Measurements from ENCODE around the gene LIFR. TPM values are rescaled to one million over a fixed set of nuclear protein-coding genes. Genes with fewer than 3 reads are reported as not detected.

The LIFR gene
- total RNA-seq, 1 donor from 2014 or later, result 10.0 TPM

- no peak for DNase-seq (ENCODE audit: low read depth)
- no peak for FAIRE-seq
- no peaks in the 10 kb centered on the region for H3K36me3 ChIP-seq (ENCODE audit: control insufficient read depth, insufficient read depth, low read length)
- H3K27me3 ChIP-seq (ENCODE audit: control insufficient read depth, insufficient read depth, low read length), result no peaks in the 10 kb centered on the region
- TF ChIP-seq, protein P1, sequence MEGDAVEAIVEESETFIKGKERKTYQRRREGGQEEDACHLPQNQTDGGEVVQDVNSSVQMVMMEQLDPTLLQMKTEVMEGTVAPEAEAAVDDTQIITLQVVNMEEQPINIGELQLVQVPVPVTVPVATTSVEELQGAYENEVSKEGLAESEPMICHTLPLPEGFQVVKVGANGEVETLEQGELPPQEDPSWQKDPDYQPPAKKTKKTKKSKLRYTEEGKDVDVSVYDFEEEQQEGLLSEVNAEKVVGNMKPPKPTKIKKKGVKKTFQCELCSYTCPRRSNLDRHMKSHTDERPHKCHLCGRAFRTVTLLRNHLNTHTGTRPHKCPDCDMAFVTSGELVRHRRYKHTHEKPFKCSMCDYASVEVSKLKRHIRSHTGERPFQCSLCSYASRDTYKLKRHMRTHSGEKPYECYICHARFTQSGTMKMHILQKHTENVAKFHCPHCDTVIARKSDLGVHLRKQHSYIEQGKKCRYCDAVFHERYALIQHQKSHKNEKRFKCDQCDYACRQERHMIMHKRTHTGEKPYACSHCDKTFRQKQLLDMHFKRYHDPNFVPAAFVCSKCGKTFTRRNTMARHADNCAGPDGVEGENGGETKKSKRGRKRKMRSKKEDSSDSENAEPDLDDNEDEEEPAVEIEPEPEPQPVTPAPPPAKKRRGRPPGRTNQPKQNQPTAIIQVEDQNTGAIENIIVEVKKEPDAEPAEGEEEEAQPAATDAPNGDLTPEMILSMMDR (IDR thresholded peaks at IDR 0.05; ENCODE audit: insufficient read depth, low read length, severe bottlenecking), result no peak
- H3K4me3 ChIP-seq (ENCODE audit: low read depth, low read length), result no peak overlapping the region
These were observed 24.9 kb downstream of the LIFR start for GRCh38 chr5:38531518-38531917.

DNA sequence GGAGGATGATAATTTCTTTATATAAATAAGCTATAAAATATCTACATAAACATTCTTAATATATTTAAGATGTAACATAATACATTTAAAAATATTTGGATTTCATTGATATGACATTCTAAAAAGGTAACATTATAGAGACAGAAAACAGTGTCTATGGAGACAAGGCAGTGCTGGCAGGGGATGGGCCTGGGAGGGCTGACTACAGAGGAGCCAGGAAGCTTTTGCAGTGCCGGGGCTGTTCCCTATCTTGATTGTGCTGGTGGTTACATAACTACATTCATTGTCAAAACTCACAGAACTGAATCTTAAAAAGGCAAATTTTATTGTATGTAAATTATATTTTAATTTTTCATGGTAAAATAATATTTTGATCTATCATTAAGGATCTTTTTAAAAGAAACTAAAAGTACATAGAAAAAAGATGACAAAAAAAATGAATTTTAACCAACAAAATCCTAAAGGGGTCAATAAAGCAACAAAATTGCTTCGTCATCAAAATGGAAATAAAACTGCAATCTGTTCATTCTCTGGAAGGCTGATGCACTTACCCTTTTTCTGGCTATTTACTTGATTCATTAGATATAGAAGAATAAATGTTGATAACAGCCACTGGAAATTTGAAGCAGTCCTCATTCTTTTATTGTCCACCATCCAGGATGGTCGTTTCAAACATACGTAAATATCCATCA lies 26.3 kb downstream of the LIFR start:
- DNase-seq (ENCODE audit: low read depth) (no peak), FAIRE-seq (no peak)
- Histone ChIP-seq H3K36me3 (ENCODE audit: control insufficient read depth, insufficient read depth, low read length) (no peaks in the 10 kb centered on the region), H3K4me3 (ENCODE audit: low read depth, low read length) (no peak overlapping the region), H3K27me3 (ENCODE audit: control insufficient read depth, insufficient read depth, low read length) (no peaks in the 10 kb centered on the region)
- TF ChIP-seq, protein P1 (IDR thresholded peaks at IDR 0.05; ENCODE audit: insufficient read depth, low read length, severe bottlenecking), result no peak

GRCh38 chr5:38528162-38528703 lies 28.2 kb downstream of the LIFR start:
- TF ChIP-seq, protein P1 (IDR thresholded peaks at IDR 0.05; ENCODE audit: insufficient read depth, low read length, severe bottlenecking), result no peak
- H3K4me3 ChIP-seq (ENCODE audit: low read depth, low read length), result no peak overlapping the region
- H3K36me3 ChIP-seq (ENCODE audit: control insufficient read depth, insufficient read depth, low read length), result no peaks in the 10 kb centered on the region
- no peaks in the 10 kb centered on the region for H3K27me3 ChIP-seq (ENCODE audit: control insufficient read depth, insufficient read depth, low read length)
- no peak for DNase-seq (ENCODE audit: low read depth)
- no peak for FAIRE-seq

DNA sequence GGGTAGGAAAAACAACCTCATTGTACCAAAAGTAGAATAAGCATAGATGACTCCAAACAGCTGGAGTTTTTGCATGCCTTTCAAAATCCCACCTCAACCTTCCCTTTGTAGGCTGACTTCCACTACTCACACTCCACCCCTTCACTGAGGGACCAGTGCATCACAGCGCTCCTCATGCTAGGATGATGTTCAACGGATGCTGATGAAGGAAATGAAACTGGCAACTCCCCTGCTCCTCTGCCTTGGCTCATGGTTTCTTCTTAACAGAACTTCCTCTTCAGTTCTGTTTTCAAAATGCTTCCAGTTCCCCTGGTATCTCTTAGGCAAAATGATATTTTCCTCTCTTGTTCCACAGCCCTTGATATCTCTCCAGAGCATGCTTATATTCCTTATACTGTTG lies 29.0 kb downstream of the LIFR start:
- FAIRE-seq, result no peak

GRCh38 chr5:38524022-38524421 lies 32.4 kb downstream of the LIFR start:
- FAIRE-seq (no peak), DNase-seq (ENCODE audit: low read depth) (no peak)
- TF ChIP-seq, protein P1 (IDR thresholded peaks at IDR 0.05; ENCODE audit: insufficient read depth, low read length, severe bottlenecking), result no peak
- peaks cover 1% of the 10 kb centered on the region for H3K36me3 ChIP-seq (ENCODE audit: control insufficient read depth, insufficient read depth, low read length)
- no peak overlapping the region for H3K4me3 ChIP-seq (ENCODE audit: low read depth, low read length)
- no peaks in the 10 kb centered on the region for H3K27me3 ChIP-seq (ENCODE audit: control insufficient read depth, insufficient read depth, low read length)

More for the DNA sequence above, 29.0 kb downstream of the LIFR start:
- TF ChIP-seq, protein P1 (IDR thresholded peaks at IDR 0.05; ENCODE audit: insufficient read depth, low read length, severe bottlenecking), result no peak
- H3K4me3 ChIP-seq (ENCODE audit: low read depth, low read length), result no peak overlapping the region
- DNase-seq (ENCODE audit: low read depth), result no peak
- H3K27me3 ChIP-seq (ENCODE audit: control insufficient read depth, insufficient read depth, low read length), result no peaks in the 10 kb centered on the region
- no peaks in the 10 kb centered on the region for H3K36me3 ChIP-seq (ENCODE audit: control insufficient read depth, insufficient read depth, low read length)
